Left lung (tissue), 10 donors: Measurements from ENCODE around the gene RAPGEF2. TPM values are rescaled to one million over a fixed set of nuclear protein-coding genes. Genes with fewer than 3 reads are reported as not detected.
"Not testable (repeated sequence)": the region's sequence is repeated elsewhere in the genome, so short reads cannot be mapped to it uniquely, and the experiment has no call there.

Experiments used
- ATAC-seq: fragments of 200-7000 bp; cut with Tn5 transposase; one replicate; pipeline ENCODE4 v1.9.1; 2020; ENCODE audit warnings: moderate library complexity
- DNase-seq, 4 donors: peaks; one replicate each; pipeline ENCODE4 v3.0.0-alpha.2; 2013 to 2020
- H3K27ac ChIP-seq, 2 donors: fragments of 200-600 bp; sonication (generic) in 1 of 2; one replicate each; pipeline versions ENCODE4 v1.5.0 to v1.8.0; 2020 to 2021
- H3K27me3 ChIP-seq, 2 donors: fragments of 200-600 bp; sonication (generic) in 1 of 2; one replicate each; pipeline versions ENCODE4 v1.5.0 to v1.8.0; 2020 to 2021
- H3K36me3 ChIP-seq, 2 donors: fragments of 200-600 bp; sonication (generic) in 1 of 2; one replicate each; pipeline versions ENCODE4 v1.5.0 to v1.8.0; 2020 to 2021
- H3K4me1 ChIP-seq, 2 donors: fragments of 200-600 bp; one replicate each; pipeline ENCODE4 v1.8.0; 2021
- H3K4me3 ChIP-seq, 2 donors: fragments of 200-600 bp; sonication (generic) in 1 of 2; one replicate each; pipeline versions ENCODE4 v1.5.0 to v1.8.0; 2020 to 2021; ENCODE audit warnings: mild to moderate bottlenecking in 1 of 2
- H3K9me3 ChIP-seq, 2 donors: fragments of 200-600 bp; sonication (generic) in 1 of 2; one replicate each; pipeline versions ENCODE4 v1.5.0 to v1.8.0; 2020 to 2021
- intact Hi-C, 2 donors: fragments of 100-400 bp; cut with DNase I; formaldehyde crosslinking; loops; one replicate each; pipeline versions ENCODE4 v1.11.2 to v1.14.2; 2022
- polyA plus RNA-seq, 6 donors: library from polyadenylated mRNA; unstranded; fragments of 120-200 nt; gene quantifications; one replicate each; pipeline ENCODE4 v1.2.1, GENCODE V29; 2013; ENCODE audit not compliant: insufficient read length in 6 of 6
- total RNA-seq, 2 donors: library from RNA; stranded (reverse); fragmentation: NEBNext Ultra II Directional; extraction: Animal tissue kit (Norgen Biotek cat#: 25700); gene quantifications; one replicate each; pipeline ENCODE4 v1.2.1, GENCODE V29; 2021
- TF ChIP-seq, protein P1 (sequence below), 2 donors: fragments of 200-600 bp; sonication (generic) in 1 of 2; IDR thresholded peaks; one replicate each; pipeline versions ENCODE4 v1.5.0 to v1.8.0; 2021; ENCODE audit warnings: antibody characterized with exemption in 2 of 2
- donor health status: DM: no; HTN: yes; CAD: no.
- donor health status: DM: no; HTN: no; CAD: no.

Gene RAPGEF2
- total and polyA plus RNA-seq, 8 donors: 39.9 to 52.0 (median 45.4) TPM

DNA sequence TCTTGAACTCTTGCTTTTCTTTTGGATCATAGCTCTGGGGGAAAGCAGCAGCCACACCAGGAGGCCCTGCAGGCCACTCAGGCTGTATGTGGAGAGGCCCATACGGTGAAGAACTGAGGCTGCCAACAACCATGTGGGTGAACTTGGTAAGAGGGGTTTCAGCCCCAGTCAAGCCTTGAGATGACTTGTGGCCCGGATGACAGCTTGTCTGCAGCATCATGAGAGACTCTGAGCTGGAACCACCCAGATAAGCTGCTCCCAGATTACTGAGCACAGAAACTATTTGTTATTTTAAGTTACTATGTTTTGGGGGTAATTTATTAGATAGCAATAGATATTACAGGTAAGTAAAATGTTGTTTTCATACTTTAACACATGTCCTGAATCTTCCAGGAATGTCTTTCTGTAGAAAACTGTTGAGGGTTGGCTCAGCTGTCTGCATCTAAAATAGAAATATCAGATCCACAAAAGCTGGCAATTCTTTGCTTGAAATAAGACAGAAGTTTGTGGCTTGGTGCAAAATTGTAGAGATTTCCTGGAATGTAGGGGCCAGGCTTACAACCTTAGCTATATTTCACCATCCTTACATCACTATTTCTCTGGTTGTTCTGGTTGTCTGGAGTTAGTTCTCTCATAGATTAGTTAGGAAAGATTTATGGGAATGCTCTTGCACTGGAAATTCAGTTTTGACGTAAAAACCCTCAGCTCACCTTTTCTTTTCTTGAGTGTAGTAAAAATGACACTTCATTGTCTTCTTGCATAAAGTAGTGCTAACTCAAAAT, 272.1 kb downstream of the RAPGEF2 start:
- Histone ChIP-seq H3K27me3 (no peaks in the 10 kb centered on the region), H3K4me3 (no peak overlapping the region), H3K4me1 (no peaks in the 10 kb centered on the region), H3K27ac (no peak overlapping the region), H3K9me3 (peaks cover 0 to 3% of the 10 kb centered on the region in 2 donors), H3K36me3 (no peaks in the 10 kb centered on the region)
- no peak for DNase-seq
- ATAC-seq: no peak
- intact Hi-C loops: no loop called here
- TF ChIP-seq, protein P1, sequence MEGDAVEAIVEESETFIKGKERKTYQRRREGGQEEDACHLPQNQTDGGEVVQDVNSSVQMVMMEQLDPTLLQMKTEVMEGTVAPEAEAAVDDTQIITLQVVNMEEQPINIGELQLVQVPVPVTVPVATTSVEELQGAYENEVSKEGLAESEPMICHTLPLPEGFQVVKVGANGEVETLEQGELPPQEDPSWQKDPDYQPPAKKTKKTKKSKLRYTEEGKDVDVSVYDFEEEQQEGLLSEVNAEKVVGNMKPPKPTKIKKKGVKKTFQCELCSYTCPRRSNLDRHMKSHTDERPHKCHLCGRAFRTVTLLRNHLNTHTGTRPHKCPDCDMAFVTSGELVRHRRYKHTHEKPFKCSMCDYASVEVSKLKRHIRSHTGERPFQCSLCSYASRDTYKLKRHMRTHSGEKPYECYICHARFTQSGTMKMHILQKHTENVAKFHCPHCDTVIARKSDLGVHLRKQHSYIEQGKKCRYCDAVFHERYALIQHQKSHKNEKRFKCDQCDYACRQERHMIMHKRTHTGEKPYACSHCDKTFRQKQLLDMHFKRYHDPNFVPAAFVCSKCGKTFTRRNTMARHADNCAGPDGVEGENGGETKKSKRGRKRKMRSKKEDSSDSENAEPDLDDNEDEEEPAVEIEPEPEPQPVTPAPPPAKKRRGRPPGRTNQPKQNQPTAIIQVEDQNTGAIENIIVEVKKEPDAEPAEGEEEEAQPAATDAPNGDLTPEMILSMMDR (IDR thresholded peaks at IDR 0.05): no peak

DNA sequence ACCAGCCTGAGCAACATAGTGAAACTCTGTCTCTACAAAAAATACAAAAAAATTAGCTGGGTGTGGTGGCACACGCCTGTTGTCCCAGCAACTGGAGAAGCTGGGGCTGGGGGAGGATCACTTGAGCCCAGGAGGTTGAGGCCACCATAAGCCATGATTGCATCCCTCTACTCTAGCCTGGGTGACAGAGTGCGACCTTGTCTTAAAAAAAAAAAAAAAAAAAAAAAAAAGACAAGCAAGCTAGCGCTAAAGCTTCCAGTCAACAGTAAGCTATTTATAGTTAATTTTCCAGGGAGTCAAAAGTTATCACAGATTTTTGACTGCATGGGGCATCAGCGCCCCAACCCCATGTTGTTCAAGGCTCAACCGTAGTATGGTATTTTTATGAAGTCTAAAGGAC, 273.4 kb downstream of the RAPGEF2 start:
- H3K9me3 ChIP-seq: peaks cover 0 to 3% of the 10 kb centered on the region in 2 donors

DNA sequence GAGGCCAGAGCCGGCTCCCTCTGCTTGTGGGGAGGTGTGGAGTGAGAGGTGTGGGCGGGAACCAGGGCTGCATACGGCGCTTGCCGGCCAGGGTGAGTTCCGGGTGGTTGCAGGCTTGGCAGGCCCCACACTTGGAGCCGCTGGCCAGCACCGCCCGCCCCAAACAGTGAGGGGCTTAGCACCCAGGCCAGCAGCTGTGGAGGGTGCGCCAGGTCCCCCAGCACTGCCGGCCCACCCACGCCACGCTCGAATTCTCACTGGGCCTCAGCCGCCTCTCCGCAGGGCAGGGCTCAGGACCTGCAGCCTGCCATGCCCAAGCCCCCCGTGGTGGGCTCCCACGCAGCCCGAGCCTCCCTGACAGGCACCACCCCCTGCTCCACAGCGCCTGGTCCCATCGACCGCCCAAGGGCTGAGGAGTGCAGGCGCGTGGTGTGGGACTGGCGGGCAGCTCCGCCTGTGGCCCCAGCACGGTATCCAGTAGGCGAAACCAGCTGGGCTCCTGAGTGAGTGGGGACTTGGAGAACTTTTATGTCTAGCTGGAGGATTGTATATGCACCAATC, 275.3 kb downstream of the RAPGEF2 start:
- H3K36me3 ChIP-seq: no peaks in the 10 kb centered on the region
- intact Hi-C loops: no loop called here
- H3K4me3 ChIP-seq: no peak overlapping the region
- H3K27ac ChIP-seq: no peak overlapping the region
- peaks cover 0 to 3% of the 10 kb centered on the region in 2 donors for H3K9me3 ChIP-seq
- no peaks in the 10 kb centered on the region for H3K4me1 ChIP-seq
- DNase-seq: peak in 1 of 4 donors; percentile 65
- ATAC-seq: no peak
- no peaks in the 10 kb centered on the region for H3K27me3 ChIP-seq
- TF ChIP-seq, protein P1 (IDR thresholded peaks at IDR 0.05): no peak

More for the DNA sequence above, 273.4 kb downstream of the RAPGEF2 start:
- Histone ChIP-seq H3K27me3 (no peaks in the 10 kb centered on the region), H3K27ac (no peak overlapping the region), H3K4me1 (no peaks in the 10 kb centered on the region), H3K4me3 (no peak overlapping the region), H3K36me3 (no peaks in the 10 kb centered on the region)
- intact Hi-C loops: no loop called here
- ATAC-seq: no peak
- TF ChIP-seq, protein P1 (IDR thresholded peaks at IDR 0.05): no peak
- no peak for DNase-seq

DNA sequence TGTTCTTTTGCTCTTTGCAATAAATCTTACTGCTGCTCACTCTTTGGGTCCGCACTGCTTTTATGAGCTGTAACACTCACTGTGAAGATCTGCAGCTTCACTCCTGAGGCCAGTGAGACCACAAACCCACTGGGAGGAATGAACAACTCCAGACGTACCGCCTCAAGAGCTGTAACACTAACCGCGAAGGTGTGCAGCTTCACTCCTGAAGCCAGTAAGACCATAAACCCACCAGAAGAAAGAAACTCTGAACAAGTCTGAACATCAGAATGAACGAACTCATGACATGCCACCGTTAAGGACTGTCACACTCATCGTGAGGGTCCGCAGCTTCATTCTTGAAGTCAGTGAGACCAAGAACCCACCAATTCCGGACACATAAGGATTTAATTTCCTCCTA, 276.2 kb downstream of the RAPGEF2 start:
- H3K27ac ChIP-seq, ATAC-seq, H3K27me3 ChIP-seq, H3K4me3 ChIP-seq, H3K36me3 ChIP-seq, H3K9me3 ChIP-seq, DNase-seq, intact Hi-C loops, H3K4me1 ChIP-seq: not testable (repeated sequence)

DNA sequence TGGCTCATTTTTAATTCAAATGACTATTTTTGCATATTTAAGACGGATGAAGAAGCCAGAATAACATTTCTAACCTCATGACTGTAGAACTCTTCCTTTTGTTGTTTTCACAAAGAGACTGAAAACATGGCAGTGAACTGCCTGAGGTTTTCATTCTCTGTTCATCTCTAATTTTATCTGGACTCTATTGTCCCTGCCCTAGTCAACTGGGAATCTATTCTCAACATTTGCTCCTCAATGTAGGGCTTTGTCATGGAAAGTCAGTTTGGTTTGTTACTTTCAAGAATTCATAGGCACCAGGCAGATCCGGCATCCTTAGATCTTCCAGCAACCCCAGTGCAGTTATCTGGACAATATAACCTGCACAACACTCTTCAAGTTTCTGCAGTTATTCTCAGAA, 277.0 kb downstream of the RAPGEF2 start:
- H3K36me3 ChIP-seq: no peaks in the 10 kb centered on the region
- H3K27me3 ChIP-seq: no peaks in the 10 kb centered on the region
- TF ChIP-seq, protein P1 (IDR thresholded peaks at IDR 0.05): no peak
- no peak overlapping the region for H3K4me3 ChIP-seq
- peaks cover 0 to 3% of the 10 kb centered on the region in 2 donors for H3K9me3 ChIP-seq
- H3K4me1 ChIP-seq: no peaks in the 10 kb centered on the region
- intact Hi-C loops: no loop called here
- DNase-seq (no peak), ATAC-seq (no peak)
- no peak overlapping the region for H3K27ac ChIP-seq
